ENCODE measurements around the gene ABRACL.

ABRACL gene

DNA sequence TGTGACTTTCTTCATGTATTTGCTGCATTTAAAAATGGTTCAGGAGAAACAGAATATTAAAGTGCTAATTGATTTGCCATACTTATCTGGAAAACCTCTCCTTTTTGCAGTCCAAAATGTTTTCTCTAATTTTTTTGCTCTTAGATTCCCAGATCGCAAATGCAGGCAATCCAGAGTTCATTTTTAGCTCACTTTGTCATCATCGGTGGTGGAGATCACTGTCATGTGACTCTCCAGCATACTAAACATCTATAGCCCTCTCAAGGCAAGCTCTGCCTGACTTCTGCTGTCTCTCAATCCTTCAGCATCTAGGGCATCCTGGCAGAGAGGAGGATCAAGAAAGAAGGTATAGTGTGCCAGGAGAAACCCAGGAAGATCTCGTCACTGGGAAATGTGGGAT is 24.8 kb downstream of the ABRACL start:
- in situ Hi-C loops (cut with MboI; ENCODE audit: low sequenced_read_pairs, unreplicated experiment): no loop called here
- TF ChIP-seq, protein P1, sequence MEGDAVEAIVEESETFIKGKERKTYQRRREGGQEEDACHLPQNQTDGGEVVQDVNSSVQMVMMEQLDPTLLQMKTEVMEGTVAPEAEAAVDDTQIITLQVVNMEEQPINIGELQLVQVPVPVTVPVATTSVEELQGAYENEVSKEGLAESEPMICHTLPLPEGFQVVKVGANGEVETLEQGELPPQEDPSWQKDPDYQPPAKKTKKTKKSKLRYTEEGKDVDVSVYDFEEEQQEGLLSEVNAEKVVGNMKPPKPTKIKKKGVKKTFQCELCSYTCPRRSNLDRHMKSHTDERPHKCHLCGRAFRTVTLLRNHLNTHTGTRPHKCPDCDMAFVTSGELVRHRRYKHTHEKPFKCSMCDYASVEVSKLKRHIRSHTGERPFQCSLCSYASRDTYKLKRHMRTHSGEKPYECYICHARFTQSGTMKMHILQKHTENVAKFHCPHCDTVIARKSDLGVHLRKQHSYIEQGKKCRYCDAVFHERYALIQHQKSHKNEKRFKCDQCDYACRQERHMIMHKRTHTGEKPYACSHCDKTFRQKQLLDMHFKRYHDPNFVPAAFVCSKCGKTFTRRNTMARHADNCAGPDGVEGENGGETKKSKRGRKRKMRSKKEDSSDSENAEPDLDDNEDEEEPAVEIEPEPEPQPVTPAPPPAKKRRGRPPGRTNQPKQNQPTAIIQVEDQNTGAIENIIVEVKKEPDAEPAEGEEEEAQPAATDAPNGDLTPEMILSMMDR (IDR thresholded peaks at IDR 0.05; ENCODE audit: borderline replicate concordance, control extremely low read depth, extremely low read depth, insufficient read depth, missing control alignments): no peak
- no peak for DNase-seq (ENCODE audit: low spot score)

DNA sequence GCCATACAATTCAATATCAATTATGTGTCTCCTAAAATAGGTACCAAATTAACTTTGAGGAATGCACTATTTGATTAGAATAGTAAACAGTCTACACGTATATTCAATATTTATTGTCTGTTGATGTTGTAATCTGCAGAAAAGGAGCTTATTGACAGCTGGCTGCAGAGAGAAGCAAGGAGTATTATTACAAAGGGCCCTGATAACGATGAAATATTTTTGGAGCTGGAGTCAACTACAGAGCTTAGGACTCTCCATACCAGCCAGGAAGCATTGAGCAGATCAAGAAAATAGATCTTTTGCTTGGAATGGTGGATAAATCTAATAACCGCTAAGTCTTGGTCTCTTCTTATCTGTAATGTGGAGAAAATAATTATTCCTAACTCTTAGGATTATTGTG is 25.5 kb downstream of the ABRACL start:
- in situ Hi-C loops (cut with MboI; ENCODE audit: low sequenced_read_pairs, unreplicated experiment): no loop called here
- DNase-seq (ENCODE audit: low spot score): no peak
- TF ChIP-seq, protein P1 (IDR thresholded peaks at IDR 0.05; ENCODE audit: borderline replicate concordance, control extremely low read depth, extremely low read depth, insufficient read depth, missing control alignments): no peak

DNA sequence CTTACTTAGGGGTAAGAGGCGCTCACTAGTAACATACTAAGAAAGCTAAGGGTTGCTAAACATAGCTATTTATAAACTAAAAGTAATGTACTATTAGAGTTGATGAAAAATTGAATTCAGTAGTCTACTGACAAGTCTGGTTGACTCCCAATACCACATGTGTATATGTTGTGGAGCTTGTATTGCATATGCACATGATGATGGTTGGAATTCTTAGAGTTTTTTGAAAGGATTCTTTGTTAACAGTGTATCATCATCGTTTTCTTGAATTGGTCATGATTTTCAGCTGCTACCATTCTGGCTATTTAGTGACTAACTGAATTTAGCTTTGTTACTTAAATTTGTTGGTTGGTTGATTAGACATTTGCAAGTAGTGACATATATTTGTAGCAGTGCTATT is 27.2 kb downstream of the ABRACL start:
- in situ Hi-C loops (cut with MboI; ENCODE audit: low sequenced_read_pairs, unreplicated experiment): no loop called here
- TF ChIP-seq, protein P1 (IDR thresholded peaks at IDR 0.05; ENCODE audit: borderline replicate concordance, control extremely low read depth, extremely low read depth, insufficient read depth, missing control alignments): no peak
- DNase-seq (ENCODE audit: low spot score): no peak

DNA sequence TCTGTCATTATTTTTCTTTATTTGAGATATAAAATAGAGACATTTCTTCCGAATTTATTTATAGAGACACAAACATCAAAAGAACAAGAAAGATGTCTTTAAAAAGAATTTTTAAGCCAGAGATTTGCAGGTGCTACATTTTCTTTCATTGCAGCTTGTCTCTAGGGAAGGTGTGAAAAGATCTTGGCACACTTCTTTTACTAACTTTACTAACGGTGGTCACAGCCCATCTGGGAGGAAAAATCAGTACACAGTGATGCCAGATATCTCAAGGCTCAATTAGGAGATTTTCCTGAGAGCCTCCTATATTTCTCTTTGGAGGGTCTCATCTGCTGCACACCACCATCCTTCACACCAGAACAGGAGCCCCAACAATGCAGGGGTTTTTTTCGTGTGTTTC is 29.5 kb downstream of the ABRACL start:
- TF ChIP-seq, protein P1 (IDR thresholded peaks at IDR 0.05; ENCODE audit: borderline replicate concordance, control extremely low read depth, extremely low read depth, insufficient read depth, missing control alignments): no peak
- DNase-seq (ENCODE audit: low spot score): no peak
- in situ Hi-C loops (cut with MboI; ENCODE audit: low sequenced_read_pairs, unreplicated experiment): no loop called here

DNA sequence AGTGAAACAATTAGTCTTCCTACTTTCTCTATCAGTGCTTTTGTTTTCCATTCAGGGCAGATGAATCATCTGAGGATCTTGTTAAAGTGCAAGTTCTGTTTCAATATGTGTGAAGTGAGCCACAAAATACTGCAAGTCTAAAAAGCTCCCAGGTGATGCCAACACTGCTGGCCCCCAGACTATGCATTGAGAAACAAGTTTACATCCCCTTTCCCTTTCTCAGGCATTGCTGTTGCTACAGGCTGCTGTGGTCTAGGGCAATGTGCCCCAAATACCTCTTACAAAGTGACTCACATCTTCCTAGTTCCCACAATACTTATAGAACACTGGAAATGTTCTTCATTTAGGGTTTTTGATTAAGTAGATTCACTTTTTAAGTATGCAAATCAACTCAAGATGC is 31.8 kb downstream of the ABRACL start:
- DNase-seq (ENCODE audit: low spot score): no peak
- in situ Hi-C loops (cut with MboI; ENCODE audit: low sequenced_read_pairs, unreplicated experiment): no loop called here
- TF ChIP-seq, protein P1 (IDR thresholded peaks at IDR 0.05; ENCODE audit: borderline replicate concordance, control extremely low read depth, extremely low read depth, insufficient read depth, missing control alignments): no peak

DNA sequence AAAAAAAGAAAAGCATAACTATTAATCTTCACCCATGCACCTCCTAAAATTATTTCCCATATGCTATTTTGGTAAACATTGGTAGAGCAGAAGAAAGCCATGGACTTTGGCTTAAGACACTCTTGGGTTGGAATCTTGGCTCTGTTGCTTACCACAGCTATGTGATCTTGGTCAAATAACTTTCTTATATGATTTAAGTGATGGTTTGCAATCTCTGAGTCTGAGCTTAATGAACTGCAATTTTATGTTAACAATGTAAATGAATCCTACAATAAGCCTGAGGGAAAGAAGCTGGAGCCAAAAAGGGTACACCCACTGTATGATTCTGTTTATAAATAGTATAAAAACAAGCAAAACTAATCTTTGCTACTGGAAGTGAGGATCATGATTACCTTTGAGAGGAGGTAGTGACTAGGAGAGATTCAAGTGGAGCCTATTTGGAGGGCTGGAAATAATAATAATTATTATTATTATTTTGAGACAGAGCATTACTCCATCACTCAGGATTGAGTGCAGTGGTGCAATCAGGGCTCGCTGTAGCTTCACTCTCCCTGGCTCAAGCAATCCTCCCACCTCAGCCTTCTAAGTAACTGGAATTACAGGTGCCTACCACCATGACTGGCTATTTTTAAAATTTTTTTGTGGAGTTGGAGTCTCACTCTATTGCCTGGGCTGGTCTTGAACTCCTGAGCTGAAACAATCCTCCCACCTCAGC is 34.5 kb downstream of the ABRACL start:
- DNase-seq (ENCODE audit: low spot score): no peak
- in situ Hi-C loops (cut with MboI; ENCODE audit: low sequenced_read_pairs, unreplicated experiment): no loop called here
- TF ChIP-seq, protein P1 (IDR thresholded peaks at IDR 0.05; ENCODE audit: borderline replicate concordance, control extremely low read depth, extremely low read depth, insufficient read depth, missing control alignments): no peak

All from GM13976 (cell line).